Gastroesophageal sphincter (tissue), 3 donors: ENCODE data around the gene AMPD3.

Source experiments
- CTCF ChIP-seq, 4 experiments: fragments of 200-600 bp in 2 of 4; fragments of 450-650 bp in 2 of 4; sonication (generic) in 1 of 4; IDR thresholded peaks; one replicate each; pipeline ENCODE4 v1.5.1; 2017 to 2019; ENCODE audit warnings: antibody characterized with exemption in 4 of 4, mild to moderate bottlenecking in 2 of 4, moderate library complexity in 2 of 4
- POLR2A ChIP-seq, 2 donors: fragments of 450-650 bp; IDR thresholded peaks; one replicate each; pipeline ENCODE4 v1.6.1; 2017; ENCODE audit warnings: antibody characterized with exemption in 2 of 2, mild to moderate bottlenecking in 2 of 2, moderate library complexity in 1 of 2

- TF ChIP-seq POLR2A (IDR thresholded peaks at IDR 0.05) = no peak
- no peak for TF ChIP-seq CTCF (IDR thresholded peaks at IDR 0.05)
Observed at GRCh38 chr11:10496296-10496936, 41.4 kb downstream of the AMPD3 start.
